ELF-1 (cell line): ENCODE data around the gene GPD1L.
"Not testable (repeated sequence)": the region's sequence is repeated elsewhere in the genome, so short reads cannot be mapped to it uniquely, and the experiment has no call there.

Experiments
- DNase-seq: peaks from one replicate; pipeline ENCODE4 v3.0.0-alpha.2; 2016; ENCODE audit warnings: low read depth, low spot score

Gene GPD1L

GRCh38 chr3:32105291-32106131, 909 bp upstream of the GPD1L start:
- DNase-seq = no peak

GRCh38 chr3:32106929-32107362, 526 bp downstream of the GPD1L start:
- peak; percentile 10 for DNase-seq

GRCh38 chr3:32108224-32108623, 1.8 kb downstream of the GPD1L start:
- not testable (repeated sequence) for DNase-seq

GRCh38 chr3:32109256-32109655, 2.8 kb downstream of the GPD1L start:
- DNase-seq = no peak

- DNase-seq = no peak
Measured at GRCh38 chr3:32110233-32110760, 3.9 kb downstream of the GPD1L start.

- DNase-seq = no peak
Measured at GRCh38 chr3:32111560-32111959, 5.1 kb downstream of the GPD1L start.

GRCh38 chr3:32113566-32113965, 7.1 kb downstream of the GPD1L start:
- DNase-seq = no peak

- DNase-seq = no peak
Measured at GRCh38 chr3:32113981-32114545, 7.6 kb downstream of the GPD1L start.

GRCh38 chr3:32114546-32115386, 8.3 kb downstream of the GPD1L start:
- not testable (repeated sequence) for DNase-seq

GRCh38 chr3:32117320-32117719, 10.9 kb downstream of the GPD1L start:
- no peak for DNase-seq

GRCh38 chr3:32118215-32118614, 11.8 kb downstream of the GPD1L start:
- no peak for DNase-seq

GRCh38 chr3:32120471-32120870, 14.1 kb downstream of the GPD1L start:
- no peak for DNase-seq

GRCh38 chr3:32121137-32121536, 14.7 kb downstream of the GPD1L start:
- no peak for DNase-seq

- DNase-seq = no peak
Measured at GRCh38 chr3:32123620-32124019, 17.2 kb downstream of the GPD1L start.

GRCh38 chr3:32125012-32125411, 18.6 kb downstream of the GPD1L start:
- no peak for DNase-seq

GRCh38 chr3:32126305-32127015, 20.0 kb downstream of the GPD1L start:
- DNase-seq = no peak

- no peak for DNase-seq
Measured at GRCh38 chr3:32127219-32127826, 20.9 kb downstream of the GPD1L start.

- no peak for DNase-seq
Measured at GRCh38 chr3:32128936-32129335, 22.5 kb downstream of the GPD1L start.

GRCh38 chr3:32129832-32130231, 23.4 kb downstream of the GPD1L start:
- DNase-seq = no peak

GRCh38 chr3:32132121-32132520, 25.7 kb downstream of the GPD1L start:
- DNase-seq = no peak

- no peak for DNase-seq
Measured at GRCh38 chr3:32132706-32133105, 26.3 kb downstream of the GPD1L start.
